Kidney glomerular epithelial cell (primary cell): ENCODE data around the gene NBPF1.
"Not testable (repeated sequence)": the region's sequence is repeated elsewhere in the genome, so short reads cannot be mapped to it uniquely, and the experiment has no call there.

Experiments
- DNase-seq: peaks from one replicate; lab custom pipeline; 2025; lab: John Stamatoyannopoulos, UW

Gene NBPF1

GRCh38 chr1:16545682-16546095 lies 67.7 kb downstream of the NBPF1 start:
- peak; percentile 24 for DNase-seq

GRCh38 chr1:16540421-16540893 lies 72.9 kb downstream of the NBPF1 start:
- DNase-seq = not testable (repeated sequence)

- DNase-seq = not testable (repeated sequence)
Observed at GRCh38 chr1:16537528-16537927, 75.8 kb downstream of the NBPF1 start.

- not testable (repeated sequence) for DNase-seq
Observed at GRCh38 chr1:16536796-16537195, 76.6 kb downstream of the NBPF1 start.

- DNase-seq = not testable (repeated sequence)
Observed at GRCh38 chr1:16535898-16536297, 77.5 kb downstream of the NBPF1 start.

GRCh38 chr1:16535487-16535886 lies 77.9 kb downstream of the NBPF1 start:
- not testable (repeated sequence) for DNase-seq

GRCh38 chr1:16534829-16535456 lies 78.4 kb downstream of the NBPF1 start:
- DNase-seq = peak; percentile 10

- DNase-seq = not testable (repeated sequence)
Observed at GRCh38 chr1:16534239-16534828, 79.0 kb downstream of the NBPF1 start.

GRCh38 chr1:16532235-16532991 lies 81.0 kb downstream of the NBPF1 start:
- not testable (repeated sequence) for DNase-seq

- DNase-seq = not testable (repeated sequence)
Observed at GRCh38 chr1:16528338-16528737, 85.0 kb downstream of the NBPF1 start.

GRCh38 chr1:16525769-16526168 lies 87.6 kb downstream of the NBPF1 start:
- not testable (repeated sequence) for DNase-seq

GRCh38 chr1:16521679-16522078 lies 91.7 kb downstream of the NBPF1 start:
- DNase-seq = not testable (repeated sequence)

- no peak for DNase-seq
Observed at GRCh38 chr1:16521288-16521583, 92.1 kb downstream of the NBPF1 start.

- DNase-seq = not testable (repeated sequence)
Observed at GRCh38 chr1:16520435-16521287, 92.7 kb downstream of the NBPF1 start.

- not testable (repeated sequence) for DNase-seq
Observed at GRCh38 chr1:16519255-16519951, 94.0 kb downstream of the NBPF1 start.

GRCh38 chr1:16518913-16519254 lies 94.5 kb downstream of the NBPF1 start:
- not testable (repeated sequence) for DNase-seq

- not testable (repeated sequence) for DNase-seq
Observed at GRCh38 chr1:16516694-16517410, 96.5 kb downstream of the NBPF1 start.

- DNase-seq = not testable (repeated sequence)
Observed at GRCh38 chr1:16514107-16515055, 99.0 kb downstream of the NBPF1 start, which contains the start of gene RNU1-1. TSS of gene RNU1-1 (minus strand) at chr1:16514285.

GRCh38 chr1:16513412-16514106 lies 99.8 kb downstream of the NBPF1 start:
- peak; percentile 96 for DNase-seq
